Anterior cingulate cortex (tissue), 58 donors: ENCODE measurements around the gene LRRC45.

Source experiments
- DNase-seq, 58 donors: peaks; one replicate each; lab custom pipeline; 2025; lab: John Stamatoyannopoulos, UW

Gene LRRC45

GRCh38 chr17:82047914-82048570, 24.9 kb downstream of the LRRC45 start:
- no peak for DNase-seq

GRCh38 chr17:82048571-82048971, 25.5 kb downstream of the LRRC45 start:
- no peak for DNase-seq

- no peak for DNase-seq
Measured at GRCh38 chr17:82049106-82049505, 26.0 kb downstream of the LRRC45 start.

- DNase-seq, result no peak
Measured at GRCh38 chr17:82049521-82049971, 26.4 kb downstream of the LRRC45 start.

DNA sequence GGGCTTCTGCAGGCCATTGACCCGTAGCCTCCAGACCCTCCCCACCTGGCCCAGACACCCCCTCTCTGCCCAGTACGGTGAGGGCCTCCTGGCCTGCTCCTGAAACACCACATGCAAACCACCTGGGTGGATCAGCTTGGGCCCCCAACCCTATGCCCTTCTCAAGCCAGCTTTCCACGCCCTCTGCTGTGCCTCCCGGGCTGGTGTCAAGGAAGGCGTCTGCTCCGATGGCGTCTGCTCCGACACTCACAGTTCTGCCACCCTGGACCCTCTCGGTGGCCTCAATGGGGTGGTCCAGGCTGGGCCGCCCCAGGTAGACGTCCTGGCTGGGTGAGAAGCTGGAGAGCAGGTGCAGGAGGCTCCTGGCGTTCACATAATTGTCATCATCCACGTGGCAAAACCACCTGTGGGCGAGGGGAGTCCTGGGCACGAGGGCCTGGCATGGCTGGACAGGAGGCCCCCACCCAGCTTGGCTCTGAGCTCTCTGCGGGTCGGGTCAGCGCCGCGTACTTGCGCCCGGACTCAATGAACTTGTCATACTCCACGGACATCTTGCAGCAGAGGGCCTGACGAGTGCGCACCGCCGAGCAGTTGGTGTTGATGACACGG, 27.2 kb downstream of the LRRC45 start:
- no peak for DNase-seq

DNA sequence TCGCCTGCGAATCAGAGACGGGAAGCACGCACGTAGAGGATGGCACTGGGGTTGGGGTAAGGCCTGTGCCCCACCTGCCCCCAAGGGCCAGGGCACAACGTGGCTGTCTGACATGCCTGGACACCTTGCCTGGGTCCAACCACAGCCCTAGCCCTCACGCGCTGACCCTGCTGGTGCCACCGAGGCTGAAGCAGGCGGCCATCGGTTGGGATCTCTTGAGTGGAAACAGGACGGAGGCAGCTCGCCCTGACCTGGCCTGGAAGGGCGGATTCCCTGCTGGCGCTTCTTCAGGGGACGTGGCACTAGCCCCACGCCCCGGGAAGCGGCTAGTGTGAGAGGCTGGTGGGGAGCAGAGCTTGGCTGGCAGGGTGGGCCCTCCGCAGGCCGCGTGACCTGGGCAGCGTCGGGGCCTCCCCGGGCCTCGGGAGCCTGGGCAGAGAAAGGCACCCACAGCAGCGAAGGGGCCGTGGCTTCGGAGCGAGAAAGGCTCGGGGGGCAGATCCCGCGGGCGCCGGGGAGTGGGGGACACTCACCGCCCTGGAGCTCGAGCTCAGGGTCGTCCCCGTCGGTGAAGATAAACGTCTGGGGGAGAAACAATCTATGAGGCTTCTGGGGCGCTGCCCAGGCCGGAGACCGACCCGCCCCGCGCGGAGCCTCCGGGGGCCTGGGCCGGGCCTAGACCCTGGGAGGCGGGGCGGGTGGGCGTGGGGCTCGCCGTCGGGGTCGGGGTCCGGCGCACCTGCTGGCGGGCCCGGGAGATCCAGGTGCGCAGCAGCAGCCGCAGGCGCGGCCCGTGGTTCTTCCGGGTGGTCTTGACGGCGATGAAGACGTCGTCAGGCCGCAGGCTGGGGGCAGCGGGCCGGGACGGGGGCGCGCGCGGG, 27.9 kb downstream of the LRRC45 start:
- no peak for DNase-seq

DNA sequence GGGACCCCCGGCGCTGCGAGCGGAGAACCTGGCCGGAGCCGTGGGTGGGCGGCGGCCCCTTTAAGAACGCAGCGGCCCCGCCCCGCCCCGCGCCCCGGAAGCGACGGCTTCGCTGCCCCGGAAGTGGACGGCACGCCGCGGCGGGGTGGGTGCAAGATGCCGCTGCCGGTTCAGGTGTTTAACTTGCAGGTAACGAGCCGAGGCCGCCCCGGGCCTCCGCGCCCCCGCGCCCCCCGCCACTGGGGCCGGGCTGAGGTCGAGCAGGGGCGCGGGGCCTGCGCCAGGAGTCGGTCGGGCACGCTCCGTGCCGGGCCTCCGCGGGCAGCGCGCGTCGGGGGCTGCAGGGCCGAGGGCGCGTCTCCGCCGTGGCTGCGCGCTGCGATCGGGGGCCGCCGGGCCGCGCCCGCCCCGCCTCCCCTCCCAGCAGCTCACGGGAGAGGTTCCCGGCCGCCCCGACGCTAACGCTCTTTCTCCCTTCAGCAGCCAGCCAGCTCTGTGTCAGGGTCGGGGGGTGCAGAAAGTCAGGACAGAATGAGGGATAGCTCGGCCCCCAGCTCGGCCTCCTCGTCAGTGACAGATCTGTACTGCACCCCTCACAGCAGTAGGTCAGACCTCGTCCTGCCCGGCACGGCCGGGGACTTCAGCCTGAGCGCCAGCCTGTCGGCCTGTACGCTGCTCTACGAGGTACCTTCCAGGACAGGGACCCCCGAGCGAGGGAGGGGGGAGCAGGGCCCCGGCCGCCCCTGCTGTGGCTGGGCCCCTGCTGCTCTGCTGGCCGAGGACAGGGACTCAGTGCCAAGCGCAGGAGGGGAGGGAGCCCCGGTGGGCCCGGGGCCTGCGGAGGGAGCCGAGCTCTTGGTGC, 28.9 kb downstream of the LRRC45 start, which contains the start of the genes GPS1 and RFNG:
GPS1 (plus strand) TSS at position 123 of the 862 bp plus-strand sequence; CDS start at position 157, 34 bp downstream.
RFNG (minus strand) TSS at position 36 of the 862 bp plus-strand sequence. CDS start 45 bp downstream, outside the sequence.
- DNase-seq, result peak in 54 of 58 donors; percentile 12 to 79 (median 60)

DNA sequence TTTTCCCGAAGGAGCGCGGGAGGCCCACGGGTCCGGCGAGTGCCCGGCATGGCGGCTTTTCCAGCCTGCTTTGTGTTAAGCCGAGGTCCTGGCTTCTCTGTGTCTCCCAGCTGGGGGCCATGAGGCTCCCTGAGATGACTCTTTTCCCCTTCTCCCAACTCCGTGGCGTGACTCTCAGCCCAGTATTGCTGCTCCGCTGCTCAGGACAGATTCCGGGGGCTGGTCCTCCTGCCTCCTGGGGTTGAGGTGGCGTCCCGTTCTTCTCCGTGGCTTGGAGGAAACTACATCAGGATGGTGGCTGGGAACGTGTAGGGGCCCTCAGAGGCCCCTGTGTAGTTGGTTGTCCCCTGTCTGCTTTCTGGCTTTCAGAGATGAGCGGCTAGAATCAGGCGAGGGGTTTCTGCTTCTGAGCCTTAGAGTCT, 29.5 kb downstream of the LRRC45 start:
- no peak for DNase-seq

DNA sequence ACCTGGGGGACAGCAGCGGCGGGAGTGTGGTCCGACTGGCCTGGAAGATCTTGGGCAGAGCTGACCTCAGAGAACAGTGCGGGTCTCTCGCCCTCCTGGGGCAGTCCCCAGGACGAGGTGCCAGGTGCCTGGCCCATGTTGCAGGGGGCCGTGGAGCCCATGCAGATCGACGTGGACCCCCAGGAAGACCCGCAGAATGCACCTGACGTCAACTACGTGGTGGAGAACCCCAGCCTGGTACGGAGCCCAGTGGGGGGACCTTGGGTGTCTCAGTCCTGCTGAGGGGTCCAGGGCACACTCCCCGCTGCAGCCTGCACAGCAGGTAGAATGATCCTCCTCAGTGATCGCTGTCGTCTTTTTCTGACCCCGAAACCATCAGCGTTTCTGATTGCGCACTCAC, 30.0 kb downstream of the LRRC45 start:
- DNase-seq, result no peak

- no peak for DNase-seq
Measured at GRCh38 chr17:82053556-82054263, 30.6 kb downstream of the LRRC45 start.

GRCh38 chr17:82054351-82055022, 31.4 kb downstream of the LRRC45 start:
- DNase-seq, result no peak

- DNase-seq, result no peak
Measured at GRCh38 chr17:82055023-82055964, 32.2 kb downstream of the LRRC45 start.

DNA sequence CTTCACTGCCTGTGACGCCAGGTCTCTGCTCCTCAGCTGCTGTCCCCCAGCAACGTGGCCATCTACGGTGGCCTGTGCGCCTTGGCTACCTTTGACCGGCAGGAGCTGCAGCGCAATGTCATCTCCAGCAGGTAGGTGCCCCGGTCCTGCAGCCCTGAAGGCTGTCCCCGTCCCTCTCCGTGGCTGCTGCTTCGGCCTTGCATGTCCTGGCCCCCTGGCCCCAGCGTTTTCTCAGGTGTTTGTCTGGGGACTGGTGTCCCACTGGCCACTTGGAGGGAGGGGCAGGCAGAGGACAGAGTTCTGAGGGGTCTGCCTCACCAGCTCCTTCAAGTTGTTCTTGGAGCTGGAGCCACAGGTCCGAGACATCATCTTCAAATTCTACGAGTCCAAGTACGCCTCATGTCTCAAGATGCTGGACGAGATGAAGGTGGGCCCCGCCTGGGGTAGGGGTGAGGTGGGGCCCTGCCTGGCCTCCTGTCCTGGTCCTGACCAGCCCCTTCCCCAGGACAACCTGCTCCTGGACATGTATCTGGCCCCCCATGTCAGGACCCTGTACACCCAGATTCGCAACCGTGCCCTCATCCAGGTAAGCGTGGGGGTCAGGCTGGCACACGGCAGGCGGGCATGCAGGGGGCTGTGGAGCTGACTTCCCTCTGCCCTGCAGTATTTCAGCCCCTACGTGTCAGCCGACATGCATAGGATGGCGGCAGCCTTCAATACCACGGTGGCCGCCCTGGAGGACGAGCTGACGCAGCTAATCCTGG, 33.0 kb downstream of the LRRC45 start:
- no peak for DNase-seq

- DNase-seq, result no peak
Measured at GRCh38 chr17:82056729-82057621, 33.9 kb downstream of the LRRC45 start.

GRCh38 chr17:82058230-82058854, 35.2 kb downstream of the LRRC45 start:
- DNase-seq, result no peak
